SK-N-SH (cell line): ENCODE results near the gene RBM10.

Source experiments
- EZH2phosphoT487 ChIP-seq: fragments of 200-600 bp; sonication (generic); IDR thresholded peaks from 2 replicates; pipeline ENCODE4 v1.6.1; 2017; ENCODE audit warnings: low read depth, mixed run types, mild to moderate bottlenecking, antibody characterized with exemption, moderate library complexity, borderline replicate concordance
- MAX ChIP-seq: IDR thresholded peaks from 2 replicates; pipeline ENCODE4 v1.4.0; 2012; ENCODE audit warnings: low read depth
- TAF1 ChIP-seq: IDR thresholded peaks from 2 replicates; pipeline ENCODE4 v1.6.1; 2012; ENCODE audit warnings: low read depth, mild to moderate bottlenecking, low read length, moderate library complexity, borderline replicate concordance
- TF ChIP-seq, protein P1 (sequence below): fragments of 200-600 bp; sonication (generic); IDR thresholded peaks from 2 replicates; pipeline ENCODE4 v1.6.1; 2017; ENCODE audit warnings: antibody characterized with exemption, mild to moderate bottlenecking, moderate library complexity

DNA sequence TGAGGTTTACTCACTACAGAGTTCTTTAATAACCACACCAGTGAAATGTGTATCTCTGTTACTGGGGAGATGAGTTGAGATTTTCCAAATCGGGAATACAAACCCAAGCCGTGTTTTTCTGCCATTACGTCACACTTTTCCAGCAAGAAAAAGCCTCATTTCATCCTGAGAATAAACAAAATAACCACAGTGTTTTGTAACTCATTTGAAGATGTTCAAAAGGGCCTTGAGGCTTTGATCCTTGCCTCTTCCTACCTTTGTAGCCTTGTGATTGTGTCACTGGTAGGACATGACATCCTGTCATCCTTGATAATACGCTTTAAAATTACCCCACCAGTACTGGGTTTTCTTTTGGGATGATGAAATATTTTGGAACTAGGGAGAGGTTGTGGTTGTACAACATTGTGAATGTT lies 90.7 kb downstream of the RBM10 start:
- TF ChIP-seq EZH2phosphoT487 (no peak), MAX (no peak), TAF1 (no peak)
- TF ChIP-seq, protein P1, sequence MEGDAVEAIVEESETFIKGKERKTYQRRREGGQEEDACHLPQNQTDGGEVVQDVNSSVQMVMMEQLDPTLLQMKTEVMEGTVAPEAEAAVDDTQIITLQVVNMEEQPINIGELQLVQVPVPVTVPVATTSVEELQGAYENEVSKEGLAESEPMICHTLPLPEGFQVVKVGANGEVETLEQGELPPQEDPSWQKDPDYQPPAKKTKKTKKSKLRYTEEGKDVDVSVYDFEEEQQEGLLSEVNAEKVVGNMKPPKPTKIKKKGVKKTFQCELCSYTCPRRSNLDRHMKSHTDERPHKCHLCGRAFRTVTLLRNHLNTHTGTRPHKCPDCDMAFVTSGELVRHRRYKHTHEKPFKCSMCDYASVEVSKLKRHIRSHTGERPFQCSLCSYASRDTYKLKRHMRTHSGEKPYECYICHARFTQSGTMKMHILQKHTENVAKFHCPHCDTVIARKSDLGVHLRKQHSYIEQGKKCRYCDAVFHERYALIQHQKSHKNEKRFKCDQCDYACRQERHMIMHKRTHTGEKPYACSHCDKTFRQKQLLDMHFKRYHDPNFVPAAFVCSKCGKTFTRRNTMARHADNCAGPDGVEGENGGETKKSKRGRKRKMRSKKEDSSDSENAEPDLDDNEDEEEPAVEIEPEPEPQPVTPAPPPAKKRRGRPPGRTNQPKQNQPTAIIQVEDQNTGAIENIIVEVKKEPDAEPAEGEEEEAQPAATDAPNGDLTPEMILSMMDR, result no peak
